ENCODE measurements around the gene SMTNL2.

- TF ChIP-seq CTCF (IDR thresholded peaks at IDR 0.05) (no peak), POLR2A (IDR thresholded peaks at IDR 0.05) (no peak)
Measured at GRCh38 chr17:4541328-4542002, 42.9 kb upstream of the SMTNL2 start.
